Ishikawa (cell line): Measurements from ENCODE around the gene DMXL2.

Experiments
- CEBPB ChIP-seq: IDR thresholded peaks from 2 replicates; pipeline ENCODE4 v1.6.1; 2012
- CREB1 ChIP-seq: IDR thresholded peaks from 2 replicates; pipeline ENCODE4 v1.6.1; 2012; ENCODE audit warnings: low read depth
- EGR1 ChIP-seq: IDR thresholded peaks from 2 replicates; pipeline ENCODE4 v1.6.1; 2012
- EP300 ChIP-seq: IDR thresholded peaks from 2 replicates; pipeline ENCODE4 v1.6.1; 2012; ENCODE audit warnings: borderline replicate concordance
- FOXM1 ChIP-seq: IDR thresholded peaks from 2 replicates; pipeline ENCODE4 v1.6.1; 2012; ENCODE audit warnings: low read depth, borderline replicate concordance
- MAX ChIP-seq: IDR thresholded peaks from 2 replicates; pipeline ENCODE4 v1.6.1; 2012
- NFIC ChIP-seq: IDR thresholded peaks from 2 replicates; pipeline ENCODE4 v1.6.1; 2012
- RAD21 ChIP-seq: IDR thresholded peaks from 2 replicates; pipeline ENCODE4 v1.6.1; 2012; ENCODE audit warnings: low read depth
- REST ChIP-seq: IDR thresholded peaks from 2 replicates; pipeline ENCODE4 v1.6.1; 2012; ENCODE audit warnings: low read depth, mild to moderate bottlenecking
- TAF1 ChIP-seq: IDR thresholded peaks from 2 replicates; pipeline ENCODE4 v1.6.1; 2012; ENCODE audit warnings: low read depth, mild to moderate bottlenecking
- TCF12 ChIP-seq: IDR thresholded peaks from 2 replicates; pipeline ENCODE4 v1.6.1; 2012; ENCODE audit warnings: low read depth
- TEAD4 ChIP-seq: IDR thresholded peaks from 2 replicates; pipeline ENCODE4 v1.6.1; 2012
- USF1 ChIP-seq: IDR thresholded peaks from 2 replicates; pipeline ENCODE4 v1.6.1; 2012
- YY1 ChIP-seq: IDR thresholded peaks from 2 replicates; pipeline ENCODE4 v1.6.1; 2012; ENCODE audit warnings: low read depth
- ZBTB7A ChIP-seq: IDR thresholded peaks from 2 replicates; pipeline ENCODE4 v1.6.1; 2012; ENCODE audit warnings: low read depth

DMXL2 gene

GRCh38 chr15:51649659-51650521 is 27.3 kb upstream of the DMXL2 start:
- TF ChIP-seq ZBTB7A (no peak), EGR1 (no peak), REST (no peak), RAD21 (peak; percentile 96), NFIC (no peak)

- TF ChIP-seq RAD21, result no peak
- TF ChIP-seq EP300, result no peak
- no peak for TF ChIP-seq TAF1
- TF ChIP-seq REST, result no peak
- TF ChIP-seq MAX, result no peak
Observed at GRCh38 chr15:51647128-51647562, 24.6 kb upstream of the DMXL2 start.

GRCh38 chr15:51642696-51643095 is 20.1 kb upstream of the DMXL2 start:
- TF ChIP-seq ZBTB7A (no peak), MAX (no peak), RAD21 (no peak), YY1 (no peak), REST (no peak), TCF12 (no peak), FOXM1 (no peak), TAF1 (no peak), EGR1 (no peak), USF1 (no peak), CREB1 (no peak), TEAD4 (no peak), NFIC (no peak)

GRCh38 chr15:51641490-51642130 is 19.0 kb upstream of the DMXL2 start:
- no peak for TF ChIP-seq REST
- no peak for TF ChIP-seq YY1
- no peak for TF ChIP-seq FOXM1
- TF ChIP-seq TEAD4, result no peak
- TF ChIP-seq MAX, result no peak
- no peak for TF ChIP-seq ZBTB7A
- TF ChIP-seq TCF12, result no peak
- no peak for TF ChIP-seq NFIC
- no peak for TF ChIP-seq CEBPB
- no peak for TF ChIP-seq EGR1
- TF ChIP-seq EP300, result no peak
- TF ChIP-seq CREB1, result no peak
- no peak for TF ChIP-seq TAF1
- no peak for TF ChIP-seq USF1
- TF ChIP-seq RAD21, result no peak
